Hindlimb muscle (tissue), 1 donor: Measurements from ENCODE around the gene FBXL7. TPM values are rescaled to one million over a fixed set of nuclear protein-coding genes. Genes with fewer than 3 reads are reported as not detected.

Source experiments
- DNase-seq: peaks from one replicate; pipeline ENCODE4 v3.0.0-alpha.2; 2013
- polyA plus RNA-seq: library from polyadenylated mRNA; unstranded; fragments of 120-200 nt; gene quantifications from one replicate; pipeline ENCODE4 v1.2.1, GENCODE V29; 2013; ENCODE audit not compliant: insufficient read length

FBXL7 gene
- polyA plus RNA-seq, 1 donor, result 23.7 TPM

DNA sequence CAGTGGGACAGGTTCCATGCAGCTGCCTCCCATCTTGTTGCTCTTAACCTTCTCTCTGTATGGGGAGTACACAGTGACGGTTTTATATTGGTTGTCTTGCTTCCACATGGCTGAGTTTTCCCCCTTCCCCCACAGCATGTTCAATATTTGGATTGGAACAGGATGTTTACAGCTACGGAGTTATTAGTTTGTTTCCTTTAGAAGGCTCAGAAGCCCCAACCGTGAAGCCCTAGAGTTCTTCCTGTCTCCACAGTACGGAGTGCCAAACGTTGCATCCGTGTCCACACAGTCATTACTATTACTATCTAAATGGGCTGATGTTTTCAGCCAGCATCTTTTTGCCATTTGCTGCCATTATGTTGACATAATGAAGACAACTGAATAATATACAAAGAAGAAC, 402.1 kb downstream of the FBXL7 start:
- no peak for DNase-seq

DNA sequence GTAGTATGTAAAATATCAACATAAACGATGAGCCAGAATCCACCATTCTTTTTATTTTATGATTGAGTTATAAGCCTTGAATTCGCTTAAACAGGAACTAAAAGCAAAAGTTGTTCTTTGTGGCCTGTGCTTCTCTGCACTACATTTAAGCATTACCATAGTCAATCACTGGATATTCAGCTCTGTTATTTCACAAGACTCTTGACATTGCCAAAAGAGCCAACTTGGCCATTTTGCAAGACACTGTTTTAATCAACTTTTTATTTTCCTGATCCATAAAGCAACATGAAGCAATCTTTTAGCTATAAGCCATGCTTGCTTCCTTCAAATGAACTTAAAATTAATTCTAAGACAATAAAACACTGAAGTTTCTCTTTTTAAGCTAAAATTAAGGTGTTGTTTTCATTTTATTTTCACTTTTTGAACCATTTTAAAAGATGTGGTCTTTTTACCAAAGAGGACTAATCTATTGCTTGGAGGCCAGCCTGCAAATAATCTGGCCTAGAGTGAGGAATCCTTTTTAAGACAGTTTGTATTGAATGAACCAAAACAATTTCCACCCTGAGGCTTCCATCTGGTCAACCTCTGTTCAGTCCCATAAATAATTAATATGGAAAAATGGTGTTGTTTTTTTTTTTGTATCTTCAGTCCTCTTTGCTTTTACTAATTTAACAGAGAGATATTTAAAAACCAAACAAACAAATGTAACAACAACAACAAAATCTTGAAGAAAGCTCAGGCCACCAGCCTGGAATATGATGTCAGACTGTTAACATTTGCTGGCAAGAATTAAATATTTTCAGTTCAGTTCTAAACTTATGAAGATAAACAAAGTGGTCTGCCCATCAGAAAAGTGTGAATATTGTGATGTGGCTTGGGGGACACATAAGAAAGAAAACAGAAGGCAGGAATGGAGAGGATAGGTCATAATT, 405.2 kb downstream of the FBXL7 start:
- no peak for DNase-seq

DNA sequence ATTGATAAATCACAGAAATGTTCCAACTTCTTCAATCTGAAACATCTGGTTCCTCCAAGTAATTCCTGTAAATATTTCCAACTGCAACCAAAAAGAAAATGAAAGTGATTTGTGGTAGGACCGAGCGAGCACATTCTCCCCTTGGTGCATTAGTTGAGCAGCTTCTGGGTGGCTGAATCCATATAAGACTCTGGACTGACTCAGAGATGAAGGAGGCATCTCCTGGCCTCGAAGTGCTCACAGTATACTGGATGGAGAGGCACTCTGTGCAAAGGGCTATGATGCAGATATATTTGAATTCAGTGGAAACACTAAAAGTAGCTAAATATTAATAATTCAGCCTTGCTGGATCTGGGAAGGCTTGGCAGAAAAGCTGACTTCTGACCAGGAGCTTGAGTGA, 414.7 kb downstream of the FBXL7 start:
- no peak for DNase-seq

DNA sequence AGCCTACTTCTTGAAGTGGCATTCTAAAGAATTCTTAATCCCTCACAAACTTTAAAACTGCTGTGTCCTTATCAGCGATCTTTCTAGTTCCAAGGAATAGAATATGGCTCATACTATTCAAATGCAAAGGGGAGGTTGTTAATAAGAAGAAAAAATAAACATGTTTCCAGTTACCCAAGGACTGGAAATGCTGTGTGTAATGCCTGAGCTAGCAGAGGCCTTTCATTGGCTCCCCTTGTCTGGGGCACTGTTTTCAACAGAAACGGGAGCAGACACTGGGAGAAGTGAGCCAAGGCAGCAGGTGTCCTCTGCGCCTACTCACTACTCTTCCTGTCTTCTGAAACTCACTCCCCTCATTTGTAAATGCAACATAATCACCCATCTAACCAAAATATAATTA, 426.6 kb downstream of the FBXL7 start:
- no peak for DNase-seq

DNA sequence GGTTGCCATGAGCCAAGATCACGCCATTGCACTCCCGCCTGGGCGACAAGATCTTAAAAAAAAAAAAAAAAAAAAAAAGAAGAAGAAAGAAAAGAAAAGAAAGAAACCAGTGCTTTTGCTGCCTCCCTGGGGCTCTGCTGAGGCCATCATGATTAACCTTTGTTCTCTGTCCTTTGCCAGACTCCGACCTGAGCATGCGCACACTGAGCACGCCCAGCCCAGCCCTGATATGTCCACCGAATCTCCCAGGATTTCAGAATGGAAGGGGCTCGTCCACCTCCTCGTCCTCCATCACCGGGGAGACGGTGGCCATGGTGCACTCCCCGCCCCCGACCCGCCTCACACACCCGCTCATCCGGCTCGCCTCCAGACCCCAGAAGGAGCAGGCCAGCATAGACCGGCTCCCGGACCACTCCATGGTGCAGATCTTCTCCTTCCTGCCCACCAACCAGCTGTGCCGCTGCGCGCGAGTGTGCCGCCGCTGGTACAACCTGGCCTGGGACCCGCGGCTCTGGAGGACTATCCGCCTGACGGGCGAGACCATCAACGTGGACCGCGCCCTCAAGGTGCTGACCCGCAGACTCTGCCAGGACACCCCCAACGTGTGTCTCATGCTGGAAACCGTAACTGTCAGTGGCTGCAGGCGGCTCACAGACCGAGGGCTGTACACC, 427.9 kb downstream of the FBXL7 start:
- DNase-seq, result no peak

DNA sequence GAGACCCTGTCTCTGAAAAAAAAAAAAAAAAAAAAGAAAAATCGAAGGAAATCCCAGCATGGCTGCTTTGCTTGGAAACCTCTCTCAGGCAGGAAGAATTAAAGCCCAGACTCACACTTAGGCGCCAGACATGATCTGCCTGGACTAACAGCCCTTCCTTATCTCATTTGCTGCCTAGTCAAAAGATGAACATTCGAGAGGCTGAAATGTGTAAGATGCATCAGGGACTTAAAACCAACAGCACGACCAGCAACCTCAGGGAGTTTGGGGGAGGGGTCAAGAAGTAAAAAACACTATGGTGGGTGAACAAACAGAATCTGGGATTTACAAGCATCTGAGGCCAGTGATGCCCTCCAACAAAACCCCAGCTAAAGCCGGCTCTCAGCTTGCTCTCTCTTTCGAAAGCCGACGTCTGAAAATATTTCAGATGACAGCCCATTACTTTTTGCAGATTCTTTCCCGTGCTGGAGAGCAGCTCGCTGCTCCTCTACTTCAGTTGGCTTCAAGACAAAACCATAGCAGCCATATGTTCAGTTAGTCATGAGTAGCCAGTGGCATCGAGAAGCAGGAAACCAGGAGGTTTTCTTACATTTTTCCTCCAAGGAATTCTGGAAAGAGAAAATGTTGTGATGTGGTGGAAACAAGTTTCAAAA, 429.8 kb downstream of the FBXL7 start:
- DNase-seq, result no peak

DNA sequence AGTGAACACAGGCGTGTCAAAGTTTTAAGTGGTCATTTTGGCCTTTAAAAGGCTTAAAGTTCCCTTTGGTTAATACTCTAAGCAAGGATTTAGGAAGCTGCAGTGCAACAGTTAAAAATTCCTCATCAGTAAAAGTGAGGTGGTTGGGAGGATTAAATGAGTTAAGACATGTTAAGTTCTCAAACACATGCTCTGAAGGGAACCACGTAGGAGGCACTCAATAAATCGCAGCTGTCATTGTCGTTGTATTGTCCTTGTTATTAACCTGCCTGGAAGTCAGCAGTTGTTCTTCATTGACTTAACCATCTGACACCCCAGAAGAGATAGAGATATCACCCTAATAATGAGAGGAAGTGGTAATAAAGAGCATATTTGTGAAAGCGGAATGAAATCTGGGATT, 432.1 kb downstream of the FBXL7 start:
- no peak for DNase-seq

DNA sequence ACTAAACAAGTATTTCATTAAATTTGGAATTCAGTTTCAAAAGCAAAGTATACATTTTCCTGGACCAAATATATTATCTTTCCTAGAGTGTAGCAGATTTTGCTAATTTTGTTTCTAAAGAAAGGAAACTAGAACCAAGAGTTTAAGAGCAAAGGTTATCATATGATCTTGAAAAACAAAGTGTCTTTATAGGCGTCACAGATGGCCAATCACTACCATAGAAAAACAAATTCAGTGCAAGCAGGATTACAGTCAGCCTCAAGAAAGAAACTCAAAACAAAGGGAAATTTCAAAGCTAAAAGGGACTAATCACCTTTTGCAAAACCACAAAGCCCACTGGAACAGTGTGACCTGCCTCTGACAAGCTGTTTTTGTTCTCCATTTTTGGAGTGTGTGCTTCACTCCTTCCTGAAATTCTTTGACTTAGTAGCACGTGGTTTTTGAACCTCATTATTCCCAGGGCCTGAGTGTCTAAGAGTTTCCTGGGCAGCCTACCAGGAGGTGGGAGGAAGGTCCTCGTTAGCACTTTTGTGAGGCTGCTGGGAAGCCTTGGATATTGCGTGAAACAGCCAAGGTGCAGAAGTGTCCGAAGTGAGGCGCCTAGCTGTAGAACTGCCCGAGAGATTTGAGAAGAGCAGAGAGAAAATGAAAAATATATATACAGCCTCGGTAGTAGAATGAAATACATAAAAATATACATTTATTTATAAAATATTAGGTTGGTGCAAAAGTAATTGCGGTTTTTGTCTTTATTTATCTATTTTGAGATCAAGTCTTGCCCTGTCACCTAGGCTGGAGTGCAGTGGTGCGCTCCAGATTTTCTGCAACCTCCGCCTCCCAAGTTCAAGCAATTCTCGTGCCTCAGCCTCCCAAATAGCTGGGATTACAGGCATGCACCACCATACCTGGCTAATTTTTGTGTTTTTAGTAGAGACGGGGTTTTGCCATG, 433.6 kb downstream of the FBXL7 start:
- DNase-seq, result no peak

DNA sequence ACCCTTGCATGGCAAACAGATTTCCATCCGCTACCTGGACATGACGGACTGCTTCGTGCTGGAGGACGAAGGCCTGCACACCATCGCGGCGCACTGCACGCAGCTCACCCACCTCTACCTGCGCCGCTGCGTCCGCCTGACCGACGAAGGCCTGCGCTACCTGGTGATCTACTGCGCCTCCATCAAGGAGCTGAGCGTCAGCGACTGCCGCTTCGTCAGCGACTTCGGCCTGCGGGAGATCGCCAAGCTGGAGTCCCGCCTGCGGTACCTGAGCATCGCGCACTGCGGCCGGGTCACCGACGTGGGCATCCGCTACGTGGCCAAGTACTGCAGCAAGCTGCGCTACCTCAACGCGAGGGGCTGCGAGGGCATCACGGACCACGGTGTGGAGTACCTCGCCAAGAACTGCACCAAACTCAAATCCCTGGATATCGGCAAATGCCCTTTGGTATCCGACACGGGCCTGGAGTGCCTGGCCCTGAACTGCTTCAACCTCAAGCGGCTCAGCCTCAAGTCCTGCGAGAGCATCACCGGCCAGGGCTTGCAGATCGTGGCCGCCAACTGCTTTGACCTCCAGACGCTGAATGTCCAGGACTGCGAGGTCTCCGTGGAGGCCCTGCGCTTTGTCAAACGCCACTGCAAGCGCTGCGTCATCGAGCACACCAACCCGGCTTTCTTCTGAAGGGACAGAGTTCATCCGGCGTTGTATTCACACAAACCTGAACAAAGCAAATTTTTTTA, 436.7 kb downstream of the FBXL7 start:
- no peak for DNase-seq

DNA sequence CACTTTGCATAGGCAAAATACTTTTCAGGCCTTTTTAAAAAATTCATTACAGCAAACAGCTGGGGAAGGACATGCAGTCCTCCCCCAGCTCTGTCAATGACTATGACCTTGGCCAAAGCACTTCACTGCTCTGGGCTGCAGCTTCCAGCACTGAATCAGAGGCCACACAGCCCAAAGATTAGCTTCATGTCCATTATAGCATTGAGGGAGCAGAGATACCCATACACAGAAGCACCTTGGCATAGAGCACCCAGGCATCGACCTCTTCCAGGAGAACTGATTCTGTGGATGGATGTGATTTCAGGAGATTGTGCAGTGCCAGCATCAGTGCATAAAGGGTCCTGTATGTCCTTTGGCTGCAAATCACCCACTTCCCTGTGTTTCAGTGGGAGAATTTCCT, 437.7 kb downstream of the FBXL7 start:
- no peak for DNase-seq

DNA sequence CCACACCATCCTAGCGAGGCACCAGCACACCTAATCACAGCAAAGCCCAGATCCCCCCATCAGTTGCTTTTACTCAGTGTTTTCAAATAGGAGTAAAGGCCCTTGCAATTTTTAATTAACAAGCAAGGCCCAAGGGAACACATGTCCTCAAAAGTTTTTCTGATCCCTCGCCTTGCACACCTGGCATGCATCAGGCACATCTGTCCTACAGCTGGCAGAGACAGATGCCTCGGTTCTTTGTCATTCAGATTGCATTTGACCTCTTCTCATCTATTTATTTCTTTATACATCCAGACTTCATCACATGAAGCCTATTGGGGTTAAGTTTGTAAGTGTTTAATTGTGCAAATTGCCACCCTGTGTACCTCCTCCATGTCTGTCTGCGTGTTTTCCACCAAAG, 438.2 kb downstream of the FBXL7 start:
- DNase-seq, result no peak

DNA sequence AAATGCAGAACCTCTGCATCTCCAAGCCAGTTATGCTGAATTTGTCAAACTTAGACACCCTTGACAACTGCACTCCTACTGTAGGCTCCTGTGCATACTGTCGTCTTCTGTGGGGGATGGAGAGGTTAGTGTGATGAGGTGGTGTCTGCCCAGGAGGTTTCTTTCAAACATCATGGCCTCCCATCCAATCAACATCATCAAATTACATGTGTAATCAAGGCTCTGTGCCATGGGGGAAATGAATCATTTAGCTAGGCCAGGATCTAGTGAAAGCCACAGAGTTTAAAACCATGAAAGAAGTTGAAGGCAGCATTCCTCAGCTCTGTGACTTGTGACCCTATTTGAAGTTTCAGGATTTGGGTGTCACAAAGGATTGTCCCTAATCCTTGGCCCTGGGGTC, 439.0 kb downstream of the FBXL7 start:
- DNase-seq, result no peak

DNA sequence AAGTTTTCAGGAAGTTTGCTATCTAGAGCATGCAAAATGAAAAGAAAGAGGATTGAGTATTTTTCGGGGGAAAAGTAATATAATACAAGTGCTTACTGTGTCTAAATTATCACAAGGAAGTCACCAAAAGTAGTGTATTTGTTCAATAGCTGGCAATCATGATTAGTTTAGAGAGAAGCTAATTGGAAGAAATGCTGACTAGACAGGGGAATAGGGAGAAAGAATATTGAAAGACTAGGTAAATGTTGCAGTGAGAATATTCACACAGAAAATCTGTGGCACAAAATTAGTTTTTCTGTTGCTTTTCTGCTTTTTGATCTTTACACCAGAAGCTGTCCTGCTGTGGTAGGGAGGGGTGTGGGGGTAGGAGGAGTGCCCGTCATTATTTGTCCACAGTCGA, 440.9 kb downstream of the FBXL7 start:
- DNase-seq, result no peak

DNA sequence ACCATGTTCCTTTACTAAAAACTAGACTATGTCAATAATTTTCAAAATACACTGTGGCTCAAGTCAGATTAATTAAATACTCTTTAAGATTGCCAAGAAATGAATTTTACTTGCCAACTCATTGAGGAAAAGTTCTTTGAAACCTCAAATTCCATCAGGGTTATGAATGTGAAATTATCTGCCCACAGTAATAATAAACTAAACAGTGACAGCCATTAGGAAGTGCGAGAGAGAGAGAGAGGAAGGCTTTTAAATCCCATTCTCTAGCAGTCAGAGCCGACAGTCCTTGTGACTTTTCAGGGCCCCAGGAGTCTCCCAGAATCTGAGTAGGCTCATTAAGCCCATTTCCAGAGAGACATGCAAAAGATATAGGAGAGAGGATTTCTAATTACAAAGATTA, 443.5 kb downstream of the FBXL7 start:
- no peak for DNase-seq

DNA sequence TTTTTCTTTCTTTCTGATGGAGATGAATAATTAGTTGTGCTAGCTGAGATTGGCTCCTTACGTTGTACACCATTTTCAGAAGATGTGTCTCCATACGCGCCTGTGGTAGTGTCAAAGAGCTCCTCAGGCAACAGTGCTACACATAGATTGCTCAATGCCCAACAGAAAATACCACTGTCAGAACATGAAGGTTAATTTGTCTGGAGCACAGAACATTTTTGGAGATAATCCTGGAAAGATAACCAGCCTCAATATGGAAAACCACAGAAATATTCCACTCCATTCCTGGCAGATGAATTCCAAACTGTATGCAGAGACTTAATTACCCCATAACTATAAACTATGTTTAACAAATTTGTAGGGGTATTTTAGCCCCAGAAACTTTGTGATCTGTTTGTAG, 446.0 kb downstream of the FBXL7 start:
- DNase-seq, result no peak

DNA sequence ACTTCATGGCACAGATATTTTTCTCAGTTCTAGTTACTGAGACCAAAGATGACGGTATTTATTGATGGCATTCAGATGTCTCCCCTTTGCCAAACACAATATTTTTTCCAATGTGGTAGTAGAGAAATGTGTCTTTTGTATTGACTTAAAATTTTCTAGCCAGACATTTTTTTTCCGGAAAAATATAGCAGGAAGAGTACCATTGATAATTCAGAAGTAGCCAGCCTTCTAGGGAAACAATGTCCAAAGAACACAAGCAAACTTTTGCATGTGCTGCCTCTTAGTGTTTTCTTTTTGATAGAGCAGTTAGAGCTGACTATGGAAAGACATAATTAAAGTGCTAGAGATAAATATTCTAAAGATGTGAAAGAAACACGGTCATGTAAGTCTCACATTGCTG, 448.2 kb downstream of the FBXL7 start:
- peak; percentile 33 for DNase-seq

DNA sequence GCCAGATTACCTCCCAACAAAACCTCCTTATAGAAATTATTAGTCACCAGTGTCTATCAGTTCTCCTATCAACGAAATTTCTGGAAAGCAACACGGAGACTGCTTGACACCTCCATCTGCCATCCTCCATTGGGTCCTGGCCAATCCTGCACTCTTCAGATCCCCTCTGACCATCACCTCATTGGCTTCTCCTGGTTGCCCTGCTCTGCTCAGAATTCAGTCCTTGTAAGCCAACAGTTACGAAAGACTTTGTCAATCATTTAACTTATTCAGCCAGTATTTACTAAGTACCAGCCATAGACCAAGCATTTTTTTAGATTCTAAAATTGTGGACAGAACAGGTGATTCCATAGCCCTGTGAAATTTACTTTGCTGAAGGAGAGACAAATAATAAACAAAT, 451.1 kb downstream of the FBXL7 start:
- DNase-seq, result no peak

DNA sequence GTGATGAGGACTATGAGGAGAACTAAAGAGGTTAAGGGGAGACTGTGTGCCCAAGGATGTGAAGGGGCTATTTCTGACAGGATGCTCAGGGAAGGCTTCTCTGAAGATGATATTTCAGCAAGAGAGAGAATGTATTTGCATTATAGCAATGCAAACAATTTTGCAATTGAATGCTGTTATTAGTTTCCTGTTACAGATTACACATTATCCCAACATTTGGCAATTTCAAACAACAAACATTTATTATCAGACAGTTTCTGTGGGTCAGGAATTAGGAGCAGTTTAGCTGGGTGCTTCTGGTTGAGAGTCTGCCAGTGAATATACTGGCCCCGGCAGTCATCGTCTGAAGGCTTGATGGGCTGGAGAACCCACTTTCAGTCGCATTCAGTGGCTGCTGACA, 451.6 kb downstream of the FBXL7 start:
- no peak for DNase-seq

DNA sequence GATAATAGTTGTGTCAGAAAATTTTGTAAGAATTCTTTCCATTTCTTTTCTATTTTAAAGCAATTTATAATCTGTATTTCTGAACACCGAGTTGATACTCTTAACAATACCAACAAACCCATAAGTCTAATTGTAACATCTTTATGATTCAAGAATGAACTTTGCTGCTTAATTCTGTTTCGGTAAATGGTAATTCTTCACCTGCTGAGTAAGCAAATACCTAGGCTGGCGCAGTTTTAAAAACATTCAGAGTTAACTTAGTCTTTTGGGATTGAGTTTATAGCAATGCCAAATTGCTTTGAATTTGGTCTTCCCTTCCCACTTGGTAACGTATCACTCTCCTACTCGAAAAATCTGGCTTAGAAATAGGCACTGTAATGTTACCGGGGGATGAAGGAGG, 456.6 kb downstream of the FBXL7 start:
- DNase-seq, result no peak

DNA sequence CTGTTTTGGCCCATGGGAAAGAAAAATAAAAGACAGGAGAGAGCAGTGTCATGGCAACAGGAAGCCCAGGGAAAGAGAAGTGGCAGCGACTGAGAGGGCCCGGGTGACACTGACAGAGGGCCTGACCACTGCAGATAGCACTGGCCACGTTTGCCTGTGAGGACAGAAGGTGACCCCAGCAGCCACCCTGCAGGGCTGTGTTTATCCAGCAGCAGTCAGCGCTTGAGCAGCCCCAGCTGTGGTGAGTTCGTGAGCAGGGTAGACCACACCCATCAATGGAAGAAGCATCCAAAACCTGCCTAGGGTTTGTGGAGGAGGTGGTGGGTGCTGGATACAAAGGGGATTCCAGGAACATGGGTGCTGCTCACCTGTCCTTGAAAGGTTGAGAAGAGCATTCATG, 457.1 kb downstream of the FBXL7 start:
- DNase-seq, result no peak

DNA sequence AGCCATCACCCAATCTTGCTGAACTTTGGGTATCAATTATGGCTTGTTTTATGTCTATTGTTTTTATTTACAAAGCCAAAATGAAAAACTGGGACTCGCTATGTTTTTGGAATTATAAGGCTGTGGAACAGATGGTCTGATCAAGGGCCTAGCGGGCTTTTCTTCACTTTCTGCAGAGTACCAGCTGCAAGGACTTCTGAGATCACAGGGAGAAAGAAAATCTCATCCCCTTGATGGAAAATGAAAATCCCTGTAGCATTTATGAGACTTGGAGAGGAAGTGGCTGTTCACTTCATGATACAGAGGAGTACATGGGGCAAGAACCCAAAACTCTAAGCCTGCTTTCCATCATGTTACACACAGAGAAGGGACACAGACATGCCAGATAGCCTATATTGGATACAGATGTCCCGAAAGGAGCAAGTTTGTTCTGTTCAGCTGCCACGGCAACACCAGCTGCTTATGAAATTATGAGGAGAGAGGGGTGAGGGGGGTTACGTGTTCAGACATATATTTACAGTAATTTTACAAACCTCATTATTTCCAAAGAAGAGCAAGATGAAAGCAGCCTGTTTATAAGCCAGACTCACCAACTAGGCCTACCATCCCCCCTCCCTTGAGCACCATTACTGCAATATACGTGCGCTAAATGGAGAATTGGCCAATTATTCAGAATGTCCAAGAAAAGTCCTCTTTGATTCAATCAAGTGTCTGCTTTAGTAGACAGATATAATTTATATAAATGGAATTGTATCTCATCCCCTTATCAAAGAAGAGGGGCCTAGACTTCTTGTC, 459.6 kb downstream of the FBXL7 start:
- peak; percentile 81 for DNase-seq
